SK-N-SH treated with all-trans-retinoic acid at 6 μM for 48 hours (cell line): ENCODE measurements around the gene BCAR3.

Experiments
- ATAC-seq: fragments of 200-7000 bp; cut with Tn5 transposase; 3 replicates; pipeline ENCODE4 v1.9.1; 2020; ENCODE audit warnings: mild to moderate bottlenecking, moderate library complexity
- ARNTL ChIP-seq: fragments of 450-650 bp; formaldehyde crosslinking; IDR thresholded peaks from 2 replicates; pipeline ENCODE4 v1.5.0; 2020; ENCODE audit warnings: low read depth, mild to moderate bottlenecking, moderate library complexity, borderline replicate concordance
- BACH2 ChIP-seq: fragments of 250-450 bp; sonication (Bioruptor Pico); IDR thresholded peaks from 2 replicates; pipeline ENCODE4 v1.9.0; 2021; ENCODE audit warnings: mild to moderate bottlenecking, borderline replicate concordance
- CSDC2 ChIP-seq: fragments of 250-450 bp; sonication (Bioruptor Pico); IDR thresholded peaks from 2 replicates; pipeline ENCODE4 v1.5.0; 2020; ENCODE audit warnings: mild to moderate bottlenecking, moderate library complexity
- GLIS3 ChIP-seq: fragments of 250-450 bp; sonication (Bioruptor Pico); IDR thresholded peaks from 2 replicates; pipeline ENCODE4 v1.5.0; 2020; ENCODE audit warnings: mild to moderate bottlenecking, moderate library complexity
- ISL1 ChIP-seq: fragments of 250-450 bp; sonication (Bioruptor Pico); IDR thresholded peaks from 2 replicates; pipeline ENCODE4 v2.1.2; 2022; ENCODE audit warnings: mild to moderate bottlenecking, moderate library complexity
- RARB ChIP-seq: fragments of 250-450 bp; sonication (Bioruptor Pico); IDR thresholded peaks from 2 replicates; pipeline ENCODE4 v1.8.0; 2021; ENCODE audit warnings: mild to moderate bottlenecking, moderate library complexity
- TCF4 ChIP-seq: fragments of 250-450 bp; sonication (Bioruptor Pico); IDR thresholded peaks from 2 replicates; pipeline ENCODE4 v1.8.0; 2021; ENCODE audit warnings: mild to moderate bottlenecking, moderate library complexity, borderline replicate concordance
- TOX ChIP-seq: fragments of 250-450 bp; sonication (Bioruptor Pico); IDR thresholded peaks from 2 replicates; pipeline ENCODE4 v1.8.0; 2021; ENCODE audit warnings: mild to moderate bottlenecking, moderate library complexity, borderline replicate concordance
- ZC3H10 ChIP-seq: fragments of 250-450 bp; sonication (Bioruptor Pico); IDR thresholded peaks from 2 replicates; pipeline ENCODE4 v1.5.1; 2021; ENCODE audit warnings: mild to moderate bottlenecking, moderate library complexity
- ZFP3 ChIP-seq: fragments of 250-450 bp; sonication (Bioruptor Pico); IDR thresholded peaks from 2 replicates; pipeline ENCODE4 v1.5.0; 2020; ENCODE audit warnings: mild to moderate bottlenecking, moderate library complexity
- ZNF70 ChIP-seq: fragments of 450-650 bp; formaldehyde crosslinking; IDR thresholded peaks from 2 replicates; pipeline ENCODE4 v1.5.0; 2020; ENCODE audit warnings: mild to moderate bottlenecking, moderate library complexity
- ZNF8 ChIP-seq: fragments of 450-650 bp; formaldehyde crosslinking; IDR thresholded peaks from 2 replicates; pipeline ENCODE4 v1.5.0; 2020; ENCODE audit warnings: mild to moderate bottlenecking, moderate library complexity
- TF ChIP-seq, protein P1 (sequence below): fragments of 250-450 bp; sonication (Bioruptor Pico); IDR thresholded peaks from 2 replicates; pipeline ENCODE4 v1.5.0; 2020; ENCODE audit warnings: mild to moderate bottlenecking, moderate library complexity
- TF ChIP-seq, protein P2 (sequence below): fragments of 250-450 bp; sonication (Bioruptor Pico); IDR thresholded peaks from 2 replicates; pipeline ENCODE4 v1.8.0; 2021; ENCODE audit warnings: low read depth, mild to moderate bottlenecking, moderate library complexity, borderline replicate concordance
- TF ChIP-seq, protein P3 (sequence below): fragments of 250-450 bp; sonication (Bioruptor Pico); IDR thresholded peaks from 2 replicates; pipeline ENCODE4 v1.5.1; 2021; ENCODE audit warnings: mild to moderate bottlenecking, moderate library complexity

BCAR3 gene

DNA sequence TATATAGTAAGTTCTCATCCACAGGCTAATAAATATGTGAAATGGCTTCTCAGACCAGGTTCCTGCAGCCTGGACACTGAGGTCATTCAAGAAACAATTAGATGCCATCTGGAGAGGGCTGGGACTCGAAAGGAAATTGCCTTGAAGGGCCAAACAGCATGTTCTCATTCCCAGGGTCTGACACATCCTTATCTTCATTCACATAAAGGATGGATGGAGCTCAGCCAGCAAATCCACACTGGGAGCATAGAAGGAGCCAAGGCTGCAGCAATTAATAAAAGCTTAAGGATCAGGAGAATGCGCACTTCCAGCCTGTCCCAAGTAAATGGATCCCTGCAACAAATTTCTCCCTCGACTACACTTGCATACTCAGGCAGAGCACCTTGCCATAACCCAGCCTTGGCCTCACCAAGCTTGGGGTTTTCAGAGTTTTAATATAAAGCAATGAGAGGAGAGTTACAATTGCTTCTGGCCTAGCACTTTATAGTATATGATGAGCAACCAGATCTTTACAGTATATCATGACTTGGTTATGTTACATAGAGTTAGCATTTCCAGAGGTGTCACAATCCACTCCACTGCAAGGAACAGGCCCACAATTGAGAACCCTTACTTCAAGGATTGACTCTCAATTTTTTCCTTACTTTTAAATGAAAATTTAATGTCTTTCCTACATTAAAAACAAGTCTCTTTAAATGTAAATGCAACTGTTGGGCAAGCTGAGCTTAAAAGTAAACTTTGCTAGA lies 55.9 kb downstream of the BCAR3 start (continued):
- TF ChIP-seq RARB (no peak), ZNF8 (CRISPR knock-in tag) (no peak)

DNA sequence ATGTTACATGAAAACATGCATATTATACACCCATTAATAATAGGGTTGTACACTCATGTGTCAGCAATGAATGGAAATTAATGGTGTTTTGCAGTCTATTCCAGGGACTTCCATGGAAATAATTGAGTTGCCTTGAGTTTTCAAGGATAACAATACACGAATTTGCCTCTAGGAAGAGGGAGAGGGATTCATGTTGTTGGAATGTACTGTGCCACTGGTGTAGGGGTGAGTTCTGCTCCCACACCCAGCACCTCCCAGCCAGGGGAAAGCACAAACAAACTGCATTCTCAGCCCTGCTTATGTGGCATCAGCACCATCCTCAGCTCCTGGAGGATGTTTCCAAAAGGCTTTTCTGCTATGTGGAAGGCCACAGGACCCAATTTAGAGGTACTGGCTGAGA lies 57.8 kb downstream of the BCAR3 start:
- ATAC-seq, result peak; percentile 37
- TF ChIP-seq ZNF8 (CRISPR knock-in tag), result no peak
- TF ChIP-seq ISL1, result 0 out of 2 replicates have a peak, but pooled peaks have one; percentile 34
- 0 out of 2 replicates have a peak, but pooled peaks have one; percentile 21 for TF ChIP-seq ZFP3 (CRISPR knock-in tag)
- TF ChIP-seq ZC3H10 (CRISPR knock-in tag), result 0 out of 2 replicates have a peak, but pooled peaks have one; percentile 47
- TF ChIP-seq ZNF70, result no peak

DNA sequence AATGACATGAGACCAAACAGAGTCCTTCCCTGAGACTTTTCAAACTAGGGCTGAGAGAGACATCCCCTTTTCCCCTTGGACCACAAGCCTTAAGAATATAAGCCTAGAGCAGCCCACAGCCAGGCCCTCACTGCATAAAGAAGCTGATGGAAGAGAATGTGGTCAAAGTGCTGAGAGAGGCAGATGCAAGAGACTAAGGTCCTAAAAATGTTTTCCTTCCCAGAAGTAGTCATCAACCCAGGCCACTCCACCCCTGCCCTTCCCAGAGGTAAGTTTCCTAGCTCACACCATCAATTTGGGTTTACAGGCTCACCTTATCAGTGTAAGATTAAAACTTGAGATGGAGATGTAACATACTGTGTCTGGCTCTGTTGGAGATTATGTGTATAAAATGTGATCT lies 58.2 kb downstream of the BCAR3 start:
- TF ChIP-seq ARNTL (CRISPR knock-in tag), result no peak
- ATAC-seq, result no peak

DNA sequence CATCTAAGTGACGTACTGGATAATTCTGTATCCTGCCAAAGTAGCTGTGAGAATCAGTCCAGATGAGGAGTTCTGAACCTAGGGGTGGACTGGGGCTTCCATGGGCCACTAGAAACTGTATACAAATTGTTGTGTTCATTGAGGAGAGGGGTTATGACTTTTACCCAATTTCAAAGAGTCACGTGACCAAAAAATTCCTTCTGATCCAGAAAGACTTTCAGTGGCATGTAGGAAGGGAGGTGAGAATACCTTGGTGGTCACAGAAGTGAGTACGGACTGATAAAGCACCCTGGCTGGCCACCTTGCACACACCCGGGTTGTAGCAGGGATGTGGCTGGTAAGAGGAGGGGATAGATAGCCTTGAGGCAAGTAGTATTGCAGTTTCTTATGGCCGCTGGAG lies 60.4 kb downstream of the BCAR3 start:
- ATAC-seq, result no peak
- TF ChIP-seq TCF4, result no peak
- TF ChIP-seq ZNF70, result no peak
- TF ChIP-seq, protein P1, sequence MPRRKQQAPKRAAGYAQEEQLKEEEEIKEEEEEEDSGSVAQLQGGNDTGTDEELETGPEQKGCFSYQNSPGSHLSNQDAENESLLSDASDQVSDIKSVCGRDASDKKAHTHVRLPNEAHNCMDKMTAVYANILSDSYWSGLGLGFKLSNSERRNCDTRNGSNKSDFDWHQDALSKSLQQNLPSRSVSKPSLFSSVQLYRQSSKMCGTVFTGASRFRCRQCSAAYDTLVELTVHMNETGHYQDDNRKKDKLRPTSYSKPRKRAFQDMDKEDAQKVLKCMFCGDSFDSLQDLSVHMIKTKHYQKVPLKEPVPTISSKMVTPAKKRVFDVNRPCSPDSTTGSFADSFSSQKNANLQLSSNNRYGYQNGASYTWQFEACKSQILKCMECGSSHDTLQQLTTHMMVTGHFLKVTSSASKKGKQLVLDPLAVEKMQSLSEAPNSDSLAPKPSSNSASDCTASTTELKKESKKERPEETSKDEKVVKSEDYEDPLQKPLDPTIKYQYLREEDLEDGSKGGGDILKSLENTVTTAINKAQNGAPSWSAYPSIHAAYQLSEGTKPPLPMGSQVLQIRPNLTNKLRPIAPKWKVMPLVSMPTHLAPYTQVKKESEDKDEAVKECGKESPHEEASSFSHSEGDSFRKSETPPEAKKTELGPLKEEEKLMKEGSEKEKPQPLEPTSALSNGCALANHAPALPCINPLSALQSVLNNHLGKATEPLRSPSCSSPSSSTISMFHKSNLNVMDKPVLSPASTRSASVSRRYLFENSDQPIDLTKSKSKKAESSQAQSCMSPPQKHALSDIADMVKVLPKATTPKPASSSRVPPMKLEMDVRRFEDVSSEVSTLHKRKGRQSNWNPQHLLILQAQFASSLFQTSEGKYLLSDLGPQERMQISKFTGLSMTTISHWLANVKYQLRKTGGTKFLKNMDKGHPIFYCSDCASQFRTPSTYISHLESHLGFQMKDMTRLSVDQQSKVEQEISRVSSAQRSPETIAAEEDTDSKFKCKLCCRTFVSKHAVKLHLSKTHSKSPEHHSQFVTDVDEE (CRISPR knock-in tag), result no peak
- no peak for TF ChIP-seq TOX

DNA sequence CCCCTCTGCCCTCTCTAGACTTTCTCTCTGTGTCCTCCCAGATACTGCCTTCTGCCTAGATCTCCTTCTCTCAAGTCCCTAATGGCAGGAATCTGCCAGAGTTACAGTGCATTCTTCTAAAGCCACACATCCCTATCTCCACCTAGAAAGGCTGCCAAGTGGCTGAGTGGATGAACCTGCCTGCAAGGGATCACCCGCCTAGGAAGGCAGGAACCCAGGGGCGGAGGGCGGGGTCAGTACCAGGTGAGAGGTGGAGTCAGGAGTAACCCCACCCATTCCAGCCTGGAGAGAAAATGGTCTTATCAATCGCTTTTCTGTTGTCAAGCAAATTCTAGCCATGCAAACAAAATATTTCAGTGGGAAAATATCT lies 60.8 kb downstream of the BCAR3 start:
- TF ChIP-seq, protein P1 (CRISPR knock-in tag), result no peak
- TF ChIP-seq ZNF70, result no peak
- TF ChIP-seq RARB, result no peak
- TF ChIP-seq ZFP3 (CRISPR knock-in tag), result no peak
- TF ChIP-seq TOX, result no peak
- TF ChIP-seq, protein P2, sequence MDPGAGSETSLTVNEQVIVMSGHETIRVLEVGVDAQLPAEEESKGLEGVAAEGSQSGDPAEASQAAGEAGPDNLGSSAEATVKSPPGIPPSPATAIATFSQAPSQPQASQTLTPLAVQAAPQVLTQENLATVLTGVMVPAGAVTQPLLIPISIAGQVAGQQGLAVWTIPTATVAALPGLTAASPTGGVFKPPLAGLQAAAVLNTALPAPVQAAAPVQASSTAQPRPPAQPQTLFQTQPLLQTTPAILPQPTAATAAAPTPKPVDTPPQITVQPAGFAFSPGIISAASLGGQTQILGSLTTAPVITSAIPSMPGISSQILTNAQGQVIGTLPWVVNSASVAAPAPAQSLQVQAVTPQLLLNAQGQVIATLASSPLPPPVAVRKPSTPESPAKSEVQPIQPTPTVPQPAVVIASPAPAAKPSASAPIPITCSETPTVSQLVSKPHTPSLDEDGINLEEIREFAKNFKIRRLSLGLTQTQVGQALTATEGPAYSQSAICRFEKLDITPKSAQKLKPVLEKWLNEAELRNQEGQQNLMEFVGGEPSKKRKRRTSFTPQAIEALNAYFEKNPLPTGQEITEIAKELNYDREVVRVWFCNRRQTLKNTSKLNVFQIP, result no peak
- TF ChIP-seq CSDC2 (CRISPR knock-in tag), result no peak
- no peak for TF ChIP-seq BACH2
- no peak for TF ChIP-seq GLIS3 (CRISPR knock-in tag)
- no peak for TF ChIP-seq ZNF8 (CRISPR knock-in tag)
- no peak for TF ChIP-seq TCF4
- TF ChIP-seq, protein P3, sequence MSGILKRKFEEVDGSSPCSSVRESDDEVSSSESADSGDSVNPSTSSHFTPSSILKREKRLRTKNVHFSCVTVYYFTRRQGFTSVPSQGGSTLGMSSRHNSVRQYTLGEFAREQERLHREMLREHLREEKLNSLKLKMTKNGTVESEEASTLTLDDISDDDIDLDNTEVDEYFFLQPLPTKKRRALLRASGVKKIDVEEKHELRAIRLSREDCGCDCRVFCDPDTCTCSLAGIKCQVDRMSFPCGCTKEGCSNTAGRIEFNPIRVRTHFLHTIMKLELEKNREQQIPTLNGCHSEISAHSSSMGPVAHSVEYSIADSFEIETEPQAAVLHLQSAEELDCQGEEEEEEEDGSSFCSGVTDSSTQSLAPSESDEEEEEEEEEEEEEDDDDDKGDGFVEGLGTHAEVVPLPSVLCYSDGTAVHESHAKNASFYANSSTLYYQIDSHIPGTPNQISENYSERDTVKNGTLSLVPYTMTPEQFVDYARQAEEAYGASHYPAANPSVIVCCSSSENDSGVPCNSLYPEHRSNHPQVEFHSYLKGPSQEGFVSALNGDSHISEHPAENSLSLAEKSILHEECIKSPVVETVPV (CRISPR knock-in tag), result no peak
- TF ChIP-seq, all 23 proteins: peak for 0
- peak; percentile 22 for ATAC-seq
